ENCODE data around the gene ALAS1.

GRCh38 chr3:52149021-52149420 lies 48.9 kb upstream of the ALAS1 start:
- TF ChIP-seq CTCF (IDR thresholded peaks at IDR 0.05): no peak
- no peak for TF ChIP-seq POLR2A (IDR thresholded peaks at IDR 0.05)

Measured in lower leg skin (tissue), 3 donors.